HEK293 (cell line): Measurements from ENCODE around the gene WDR91.

Source experiments
- CTCF ChIA-PET: fragments of 350-600 bp; formaldehyde crosslinking; extraction: SDS; loops from one replicate; lab custom pipeline; 2021; ENCODE audit warnings: antibody characterized with exemption; lab: Yijun Ruan, JAX
- POLR2A ChIA-PET: fragments of 300-600 bp; formaldehyde crosslinking; extraction: SDS; loops from one replicate; lab custom pipeline; 2020; ENCODE audit warnings: antibody characterized with exemption, inconsistent platforms; lab: Yijun Ruan, JAX
- H3K27ac ChIP-seq: fragments of 200-500 bp; sonication (Bioruptor generic); 2 replicates; pipeline ENCODE4 v1.5.1; 2014; ENCODE audit warnings: low read depth, low read length, control low read depth, inconsistent platforms; ENCODE audit errors: extremely low read depth
- H3K36me3 ChIP-seq, 2 experiments: fragments of 200-500 bp in 1 of 2; sonication (Bioruptor generic) in 1 of 2; 1 replicate in 1 of 2; 2 replicates in 1 of 2; pipeline ENCODE4 v1.5.1; 2014 to 2017; ENCODE audit warnings: inconsistent platforms in 2 of 2, low read length in 2 of 2; ENCODE audit not compliant: control insufficient read depth in 2 of 2, insufficient read depth in 1 of 2
- H3K4me1 ChIP-seq: fragments of 200-500 bp; sonication (Bioruptor generic); 2 replicates; pipeline ENCODE4 v1.5.1; 2014; ENCODE audit warnings: mild to moderate bottlenecking, low read length, inconsistent platforms; ENCODE audit not compliant: control insufficient read depth, insufficient read depth
- H3K4me3 ChIP-seq: 2 replicates; pipeline ENCODE4 v1.5.1; 2011; ENCODE audit warnings: low read depth, mild to moderate bottlenecking, control low read depth, low read length, moderate library complexity
- H3K9me3 ChIP-seq: fragments of 200-500 bp; sonication (Bioruptor generic); 2 replicates; pipeline ENCODE4 v1.5.1; 2014; ENCODE audit warnings: low read depth, low read length, inconsistent platforms; ENCODE audit not compliant: control insufficient read depth, insufficient read depth
- HOXA7 ChIP-seq: sonication (generic); formaldehyde crosslinking; IDR thresholded peaks from 2 replicates; pipeline ENCODE4 v1.8.1; 2022; ENCODE audit warnings: missing genetic modification reagents, borderline replicate concordance
- HOXD13 ChIP-seq: sonication (generic); formaldehyde crosslinking; IDR thresholded peaks from 2 replicates; pipeline ENCODE4 v1.8.0; 2022; ENCODE audit warnings: missing genetic modification reagents, borderline replicate concordance
- IKZF3 ChIP-seq: fragments of 450-650 bp; IDR thresholded peaks from 2 replicates; pipeline ENCODE4 v1.5.0; 2018; ENCODE audit warnings: missing biosample characterization, mild to moderate bottlenecking, missing genetic modification characterization, moderate library complexity
- KLF16 ChIP-seq: fragments of 450-650 bp; formaldehyde crosslinking; IDR thresholded peaks from 2 replicates; pipeline ENCODE4 v1.5.1; 2017; ENCODE audit warnings: missing biosample characterization, missing genetic modification characterization
- SALL2 ChIP-seq: fragments of 450-650 bp; formaldehyde crosslinking; IDR thresholded peaks from 2 replicates; pipeline ENCODE4 v1.5.0; 2017; ENCODE audit warnings: missing biosample characterization, mild to moderate bottlenecking, missing genetic modification characterization, borderline replicate concordance
- SCRT1 ChIP-seq: fragments of 450-650 bp; formaldehyde crosslinking; IDR thresholded peaks from 2 replicates; pipeline ENCODE4 v1.5.1; 2016; ENCODE audit warnings: missing biosample characterization, missing genetic modification characterization, borderline replicate concordance
- SP2 ChIP-seq: fragments of 450-650 bp; formaldehyde crosslinking; IDR thresholded peaks from 2 replicates; pipeline ENCODE4 v1.5.1; 2016; ENCODE audit warnings: missing biosample characterization, missing genetic modification characterization
- SP3 ChIP-seq: fragments of 450-650 bp; formaldehyde crosslinking; IDR thresholded peaks from 2 replicates; pipeline ENCODE4 v1.5.1; 2016; ENCODE audit warnings: missing biosample characterization, missing genetic modification characterization
- TRIM28 ChIP-seq: IDR thresholded peaks from 2 replicates; pipeline ENCODE4 v1.6.1; 2011; ENCODE audit warnings: low read length, control low read depth, borderline replicate concordance
- ZBTB49 ChIP-seq: fragments of 450-650 bp; formaldehyde crosslinking; IDR thresholded peaks from 2 replicates; pipeline ENCODE4 v1.5.1; 2016; ENCODE audit warnings: missing biosample characterization, missing genetic modification characterization, low read depth
- ZNF146 ChIP-seq: fragments of 450-650 bp; formaldehyde crosslinking; IDR thresholded peaks from 2 replicates; pipeline ENCODE4 v1.5.1; 2016; ENCODE audit warnings: missing biosample characterization, missing genetic modification characterization
- ZNF211 ChIP-seq: fragments of 450-650 bp; formaldehyde crosslinking; IDR thresholded peaks from 2 replicates; pipeline ENCODE4 v1.5.1; 2016; ENCODE audit warnings: low read depth, missing biosample characterization, missing genetic modification characterization
- ZNF23 ChIP-seq: fragments of 450-650 bp; formaldehyde crosslinking; IDR thresholded peaks from 2 replicates; pipeline ENCODE4 v1.5.1; 2016; ENCODE audit warnings: missing biosample characterization, missing genetic modification characterization, borderline replicate concordance
- ZNF341 ChIP-seq: fragments of 450-650 bp; formaldehyde crosslinking; IDR thresholded peaks from 2 replicates; pipeline ENCODE4; 2016; ENCODE audit warnings: low read depth, missing biosample characterization, missing genetic modification characterization
- ZNF433 ChIP-seq: fragments of 450-650 bp; formaldehyde crosslinking; IDR thresholded peaks from 2 replicates; pipeline ENCODE4 v1.5.1; 2016; ENCODE audit warnings: missing biosample characterization, missing genetic modification characterization, low read depth
- ZNF561 ChIP-seq: fragments of 450-650 bp; IDR thresholded peaks from 2 replicates; pipeline ENCODE4 v1.5.1; 2018; ENCODE audit warnings: missing biosample characterization, missing genetic modification characterization, borderline replicate concordance
- ZNF580 ChIP-seq: fragments of 450-650 bp; formaldehyde crosslinking; IDR thresholded peaks from 2 replicates; pipeline ENCODE4 v1.5.1; 2016; ENCODE audit warnings: missing biosample characterization, missing genetic modification characterization
- ZNF596 ChIP-seq: fragments of 450-650 bp; IDR thresholded peaks from 2 replicates; pipeline ENCODE4 v1.5.0; 2018; ENCODE audit warnings: missing biosample characterization, mild to moderate bottlenecking, missing genetic modification characterization, moderate library complexity
- ZNF677 ChIP-seq: fragments of 450-650 bp; IDR thresholded peaks from 2 replicates; pipeline ENCODE4 v1.5.0; 2018; ENCODE audit warnings: missing biosample characterization, mild to moderate bottlenecking, missing genetic modification characterization, moderate library complexity
- ZNF76 ChIP-seq: fragments of 450-650 bp; formaldehyde crosslinking; IDR thresholded peaks from 2 replicates; pipeline ENCODE4; 2016; ENCODE audit warnings: low read depth, missing biosample characterization, missing genetic modification characterization, borderline replicate concordance
- ZNF837 ChIP-seq: fragments of 450-650 bp; formaldehyde crosslinking; IDR thresholded peaks from 2 replicates; pipeline ENCODE4 v1.5.1; 2016; ENCODE audit warnings: missing biosample characterization, missing genetic modification characterization
- ZNF843 ChIP-seq: fragments of 450-650 bp; formaldehyde crosslinking; IDR thresholded peaks from 2 replicates; pipeline ENCODE4 v1.5.1; 2016; ENCODE audit warnings: missing biosample characterization, missing genetic modification characterization
- ZSCAN30 ChIP-seq: fragments of 450-650 bp; IDR thresholded peaks from 2 replicates; pipeline ENCODE4 v1.5.1; 2018; ENCODE audit warnings: missing biosample characterization, mild to moderate bottlenecking, missing genetic modification characterization, moderate library complexity

The WDR91 gene

GRCh38 chr7:135186261-135186540, 25.1 kb downstream of the WDR91 start (continued):
- TF ChIP-seq HOXA7 (CRISPR knock-in tag) (no peak), ZNF341 (tag by site-specific recombination) (no peak), ZNF580 (tag by site-specific recombination) (no peak), ZNF837 (tag by site-specific recombination) (no peak), ZNF561 (tag by site-specific recombination) (no peak), ZNF433 (no peak), ZNF677 (tag by site-specific recombination) (no peak), ZNF843 (tag by site-specific recombination) (no peak), ZNF596 (tag by site-specific recombination) (no peak)

GRCh38 chr7:135185471-135186260, 25.7 kb downstream of the WDR91 start:
- POLR2A ChIA-PET, result no interaction called here
- no peak for TF ChIP-seq ZBTB49 (tag by site-specific recombination)
- TF ChIP-seq TRIM28, result no peak
- TF ChIP-seq HOXD13, result no peak
- TF ChIP-seq ZNF23 (tag by site-specific recombination), result no peak
- no peak for TF ChIP-seq ZNF146 (tag by site-specific recombination)
- no peak for TF ChIP-seq SP3 (tag by site-specific recombination)
- no peak for TF ChIP-seq IKZF3 (tag by site-specific recombination)
- no peak for TF ChIP-seq ZNF211 (tag by site-specific recombination)
- no peak for TF ChIP-seq SALL2 (tag by site-specific recombination)
- no peak for TF ChIP-seq SP2 (tag by site-specific recombination)
- no peak for TF ChIP-seq KLF16 (tag by site-specific recombination)
- TF ChIP-seq ZSCAN30 (tag by site-specific recombination), result no peak
- TF ChIP-seq ZNF341 (tag by site-specific recombination), result no peak
- no peak for TF ChIP-seq SCRT1 (tag by site-specific recombination)
- TF ChIP-seq ZNF76 (tag by site-specific recombination), result no peak
- H3K36me3 ChIP-seq, result peaks cover 0 to 69% of the 10 kb centered on the region in 2 experiments; a peak in 1 of 3 replicates
- no peak overlapping the region for H3K27ac ChIP-seq
- no peak overlapping the region for H3K4me3 ChIP-seq
- CTCF ChIA-PET, result interaction anchor here (0.5 to 0.7 kb wide), 2 partner anchors 15 to 441 kb away, joined by 3 read pairs; partner anchors contain the start of gene CYREN
- H3K4me1 ChIP-seq, result no peaks in the 10 kb centered on the region
- H3K9me3 ChIP-seq, result no peaks in the 10 kb centered on the region
